Panc1 (cell line): Measurements from ENCODE around the gene ACTR6. TPM values are rescaled to one million over a fixed set of nuclear protein-coding genes. Genes with fewer than 3 reads are reported as not detected.

Source experiments
- ATAC-seq: fragments of 200-7000 bp; cut with Tn5 transposase; 2 replicates; pipeline ENCODE4 v1.9.1; 2020; ENCODE audit warnings: mild to moderate bottlenecking, moderate library complexity
- BruUV-seq: library from RNA; stranded (reverse); fragments of 400-500 nt; replicated peaks from 2 replicates; lab custom pipeline; 2021; lab: Mats Ljungman, UMichigan
- CTCF ChIA-PET: fragments of 300-600 bp; sonication (Branson Sonifier 250); formaldehyde crosslinking; loops from one replicate; lab custom pipeline; 2022; ENCODE audit warnings: antibody characterized with exemption; lab: Charles Lee
- POLR2A ChIA-PET: fragments of 300-600 bp; sonication (Branson Sonifier 250); formaldehyde crosslinking; loops from one replicate; lab custom pipeline; 2022; ENCODE audit warnings: antibody characterized with exemption; lab: Charles Lee
- DNase-seq: peaks from one replicate; pipeline ENCODE4 v3.0.0-alpha.2; 2010; ENCODE audit warnings: low read depth, low spot score
- H3K27ac ChIP-seq: 2 replicates; pipeline ENCODE4 v1.5.1; 2011; ENCODE audit warnings: mild to moderate bottlenecking, low read length, inconsistent platforms
- H3K27me3 ChIP-seq: fragments of 200-500 bp; sonication (Bioruptor generic); 2 replicates; pipeline ENCODE4 v1.6.0; 2014; ENCODE audit warnings: low read length, inconsistent platforms; ENCODE audit not compliant: control insufficient read depth, insufficient read depth
- H3K36me3 ChIP-seq: fragments of 200-500 bp; sonication (Bioruptor generic); 2 replicates; pipeline ENCODE4 v1.5.1; 2014; ENCODE audit warnings: inconsistent platforms, mild to moderate bottlenecking, low read length, moderate library complexity; ENCODE audit not compliant: control insufficient read depth, insufficient read depth
- H3K4me1 ChIP-seq: 2 replicates; pipeline ENCODE4 v1.5.1; 2011; ENCODE audit warnings: inconsistent platforms, mild to moderate bottlenecking, low read length, moderate library complexity; ENCODE audit not compliant: control insufficient read depth, insufficient read depth
- H3K4me3 ChIP-seq, 2 experiments: 2 replicates each; pipeline ENCODE4 v1.5.1; 2011 to 2012; ENCODE audit warnings: low read depth in 2 of 2, low read length in 2 of 2, mild to moderate bottlenecking in 2 of 2, inconsistent platforms in 1 of 2, moderate library complexity in 1 of 2
- H3K9me3 ChIP-seq: fragments of 200-500 bp; sonication (Bioruptor generic); 2 replicates; pipeline ENCODE4 v1.5.1; 2014; ENCODE audit warnings: low read depth, mild to moderate bottlenecking, inconsistent platforms, low read length, moderate library complexity; ENCODE audit not compliant: control insufficient read depth, insufficient read depth
- POLR2AphosphoS5 ChIP-seq: IDR thresholded peaks from 2 replicates; pipeline ENCODE4 v1.6.1; 2012; ENCODE audit warnings: mild to moderate bottlenecking, low read depth, low read length, moderate library complexity
- SIN3A ChIP-seq: IDR thresholded peaks from 2 replicates; pipeline ENCODE4 v1.6.1; 2012; ENCODE audit warnings: low read depth, mild to moderate bottlenecking, low read length, moderate library complexity, borderline replicate concordance; ENCODE audit not compliant: insufficient read depth
- TCF7L2 ChIP-seq: IDR thresholded peaks from 2 replicates; pipeline ENCODE4 v1.6.1; 2011; ENCODE audit warnings: mild to moderate bottlenecking, low read depth, low read length, inconsistent platforms
- in situ Hi-C: cut with HindIII; loops from 2 replicates; pipeline ENCODE4 v1.10.0; 2016; ENCODE audit warnings: low sequenced_read_pairs, low pct_unique_long_range_greater_than_20kb
- intact Hi-C: fragments of 100-400 bp; cut with micrococcal nuclease; formaldehyde crosslinking; loops from one replicate; pipeline ENCODE4 v1.10.0; 2022; ENCODE audit not compliant: unreplicated experiment
- total RNA-seq: library from RNA; stranded (reverse); gene quantifications from one replicate; pipeline ENCODE4 v1.2.1, GENCODE V29; 2021; ENCODE audit not compliant: unreplicated experiment
- TF ChIP-seq, protein P1 (sequence below), 2 experiments: IDR thresholded peaks; 2 replicates each; pipeline ENCODE4 v1.6.1; 2011 to 2012; ENCODE audit warnings: low read depth in 2 of 2, control low read depth in 1 of 2, low read length in 1 of 2, mild to moderate bottlenecking in 1 of 2, moderate library complexity in 1 of 2; ENCODE audit not compliant: insufficient read depth in 1 of 2
- TF ChIP-seq, protein P2 (sequence below): fragments of 450-650 bp; IDR thresholded peaks from 2 replicates; pipeline ENCODE4 v1.5.1; 2017; ENCODE audit warnings: mild to moderate bottlenecking

ACTR6 gene
- total RNA-seq, 1 experiment from 2014 or later: 21.2 TPM

DNA sequence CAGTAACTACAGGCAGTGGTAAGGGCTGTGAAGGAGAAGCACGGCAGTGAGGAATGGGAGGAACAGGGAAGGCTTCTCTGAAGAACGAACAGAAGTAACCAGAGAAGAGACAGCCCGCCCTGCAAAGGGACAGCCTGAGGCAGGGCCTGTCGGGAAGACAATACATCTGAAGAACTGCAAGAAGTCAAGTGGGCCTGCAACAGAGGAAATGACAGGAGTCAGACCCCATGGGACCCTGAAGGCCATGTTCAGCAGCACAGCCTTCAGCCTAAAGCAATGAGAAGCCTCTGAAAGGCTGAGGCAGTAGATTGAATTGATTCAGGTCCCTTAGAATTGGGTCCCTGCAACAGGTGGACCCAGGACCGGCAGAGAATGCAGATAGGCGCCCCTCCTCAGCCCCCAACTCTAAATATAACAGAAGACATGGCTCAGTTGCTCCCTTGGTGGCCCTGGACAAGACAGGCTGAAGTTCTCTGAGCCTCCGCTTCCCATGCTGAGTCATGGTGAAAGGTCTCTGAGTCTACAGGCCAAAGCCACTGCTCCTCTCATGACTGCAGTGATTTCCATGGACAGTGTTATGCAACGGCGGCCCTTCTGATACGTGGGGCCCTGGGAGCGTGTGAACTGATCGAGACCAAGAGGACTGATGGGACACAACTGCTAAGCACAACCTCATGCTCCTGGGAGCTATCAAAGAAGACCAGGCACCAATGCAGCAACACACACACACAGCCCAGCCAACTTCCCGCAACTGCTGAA is 10.8 kb upstream of the ACTR6 start:
- no peak for DNase-seq
- Histone ChIP-seq H3K9me3 (no peaks in the 10 kb centered on the region), H3K4me1 (no peaks in the 10 kb centered on the region), H3K27ac (no peak overlapping the region), H3K27me3 (no peaks in the 10 kb centered on the region), H3K36me3 (no peaks in the 10 kb centered on the region), H3K4me3 (no peak overlapping the region)
- ChIA-PET CTCF (no interaction called here), POLR2A (no interaction called here)
- no TSS peak for BruUV-seq
- intact Hi-C loops: no loop called here
- ATAC-seq: no peak
- no peak for TF ChIP-seq POLR2AphosphoS5
- TF ChIP-seq SIN3A: no peak
- TF ChIP-seq, protein P1, sequence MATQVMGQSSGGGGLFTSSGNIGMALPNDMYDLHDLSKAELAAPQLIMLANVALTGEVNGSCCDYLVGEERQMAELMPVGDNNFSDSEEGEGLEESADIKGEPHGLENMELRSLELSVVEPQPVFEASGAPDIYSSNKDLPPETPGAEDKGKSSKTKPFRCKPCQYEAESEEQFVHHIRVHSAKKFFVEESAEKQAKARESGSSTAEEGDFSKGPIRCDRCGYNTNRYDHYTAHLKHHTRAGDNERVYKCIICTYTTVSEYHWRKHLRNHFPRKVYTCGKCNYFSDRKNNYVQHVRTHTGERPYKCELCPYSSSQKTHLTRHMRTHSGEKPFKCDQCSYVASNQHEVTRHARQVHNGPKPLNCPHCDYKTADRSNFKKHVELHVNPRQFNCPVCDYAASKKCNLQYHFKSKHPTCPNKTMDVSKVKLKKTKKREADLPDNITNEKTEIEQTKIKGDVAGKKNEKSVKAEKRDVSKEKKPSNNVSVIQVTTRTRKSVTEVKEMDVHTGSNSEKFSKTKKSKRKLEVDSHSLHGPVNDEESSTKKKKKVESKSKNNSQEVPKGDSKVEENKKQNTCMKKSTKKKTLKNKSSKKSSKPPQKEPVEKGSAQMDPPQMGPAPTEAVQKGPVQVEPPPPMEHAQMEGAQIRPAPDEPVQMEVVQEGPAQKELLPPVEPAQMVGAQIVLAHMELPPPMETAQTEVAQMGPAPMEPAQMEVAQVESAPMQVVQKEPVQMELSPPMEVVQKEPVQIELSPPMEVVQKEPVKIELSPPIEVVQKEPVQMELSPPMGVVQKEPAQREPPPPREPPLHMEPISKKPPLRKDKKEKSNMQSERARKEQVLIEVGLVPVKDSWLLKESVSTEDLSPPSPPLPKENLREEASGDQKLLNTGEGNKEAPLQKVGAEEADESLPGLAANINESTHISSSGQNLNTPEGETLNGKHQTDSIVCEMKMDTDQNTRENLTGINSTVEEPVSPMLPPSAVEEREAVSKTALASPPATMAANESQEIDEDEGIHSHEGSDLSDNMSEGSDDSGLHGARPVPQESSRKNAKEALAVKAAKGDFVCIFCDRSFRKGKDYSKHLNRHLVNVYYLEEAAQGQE (IDR thresholded peaks at IDR 0.05; ENCODE audit: insufficient read depth in 1 of 2, low read depth in 2 of 2, low read length in 1 of 2): no peak
- TF ChIP-seq, protein P2, sequence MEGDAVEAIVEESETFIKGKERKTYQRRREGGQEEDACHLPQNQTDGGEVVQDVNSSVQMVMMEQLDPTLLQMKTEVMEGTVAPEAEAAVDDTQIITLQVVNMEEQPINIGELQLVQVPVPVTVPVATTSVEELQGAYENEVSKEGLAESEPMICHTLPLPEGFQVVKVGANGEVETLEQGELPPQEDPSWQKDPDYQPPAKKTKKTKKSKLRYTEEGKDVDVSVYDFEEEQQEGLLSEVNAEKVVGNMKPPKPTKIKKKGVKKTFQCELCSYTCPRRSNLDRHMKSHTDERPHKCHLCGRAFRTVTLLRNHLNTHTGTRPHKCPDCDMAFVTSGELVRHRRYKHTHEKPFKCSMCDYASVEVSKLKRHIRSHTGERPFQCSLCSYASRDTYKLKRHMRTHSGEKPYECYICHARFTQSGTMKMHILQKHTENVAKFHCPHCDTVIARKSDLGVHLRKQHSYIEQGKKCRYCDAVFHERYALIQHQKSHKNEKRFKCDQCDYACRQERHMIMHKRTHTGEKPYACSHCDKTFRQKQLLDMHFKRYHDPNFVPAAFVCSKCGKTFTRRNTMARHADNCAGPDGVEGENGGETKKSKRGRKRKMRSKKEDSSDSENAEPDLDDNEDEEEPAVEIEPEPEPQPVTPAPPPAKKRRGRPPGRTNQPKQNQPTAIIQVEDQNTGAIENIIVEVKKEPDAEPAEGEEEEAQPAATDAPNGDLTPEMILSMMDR: no peak
- no peak for TF ChIP-seq TCF7L2
- in situ Hi-C loops: no loop called here

DNA sequence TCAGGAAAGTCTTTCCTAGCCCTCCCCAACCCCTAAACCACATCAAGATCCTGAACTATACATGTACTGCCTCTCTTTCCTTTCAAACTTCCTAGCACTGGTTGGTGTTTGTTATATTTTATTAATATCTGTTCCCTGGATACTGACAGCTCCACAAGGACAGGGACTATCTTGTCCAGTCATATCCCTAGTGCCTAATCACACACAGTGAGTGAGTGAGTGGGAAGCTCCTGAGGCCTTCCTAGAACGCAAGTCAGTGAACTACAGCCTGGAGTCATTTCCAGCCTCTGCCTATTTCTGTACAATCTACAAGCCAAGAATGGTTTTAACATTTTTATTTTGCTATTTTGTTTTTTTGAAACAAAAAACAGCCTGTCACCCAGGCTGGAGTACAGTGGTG is 7.5 kb upstream of the ACTR6 start:
- ATAC-seq (no peak), DNase-seq (no peak)
- in situ Hi-C loops (no loop called here), intact Hi-C loops (no loop called here)
- no peaks in the 10 kb centered on the region; the same call in 1 of the 2 replicates for H3K4me1 ChIP-seq
- BruUV-seq: no TSS peak
- TF ChIP-seq, protein P1 (IDR thresholded peaks at IDR 0.05; ENCODE audit: insufficient read depth in 1 of 2, low read depth in 2 of 2, low read length in 1 of 2): no peak
- ChIA-PET CTCF (no interaction called here), POLR2A (no interaction called here)
- H3K4me3 ChIP-seq: no peak overlapping the region
- H3K27ac ChIP-seq: no peak overlapping the region
- no peaks in the 10 kb centered on the region for H3K36me3 ChIP-seq
- H3K9me3 ChIP-seq: no peaks in the 10 kb centered on the region
- H3K27me3 ChIP-seq: no peaks in the 10 kb centered on the region
